H9 (cell line): ENCODE results near the gene CCDC149. TPM values are rescaled to one million over a fixed set of nuclear protein-coding genes. Genes with fewer than 3 reads are reported as not detected.

Experiments
- DNase-seq: peaks from one replicate; pipeline ENCODE4 v3.0.0-alpha.2; 2017
- H2AFZ ChIP-seq: one replicate; pipeline ENCODE4 v1.6.1; 2013; ENCODE audit warnings: mild to moderate bottlenecking, low read length, control low read depth, moderate library complexity
- H2AK5ac ChIP-seq: 2 replicates; pipeline ENCODE4 v1.6.1; 2013; ENCODE audit warnings: low read length, control low read depth, mixed read lengths; ENCODE audit not compliant: insufficient read length
- H2BK120ac ChIP-seq: one replicate; pipeline ENCODE4 v1.6.1; 2013; ENCODE audit warnings: low read depth, mild to moderate bottlenecking, low read length, control low read depth, inconsistent platforms; ENCODE audit not compliant: poor library complexity, severe bottlenecking
- H2BK12ac ChIP-seq: 2 replicates; pipeline ENCODE4 v1.6.1; 2013; ENCODE audit warnings: low read length, control low read depth, mixed read lengths, low read depth; ENCODE audit not compliant: insufficient read length
- H2BK15ac ChIP-seq: 2 replicates; pipeline ENCODE4 v1.6.1; 2013; ENCODE audit warnings: low read depth, low read length, control low read depth
- H2BK20ac ChIP-seq: one replicate; pipeline ENCODE4 v1.6.1; 2013; ENCODE audit warnings: low read depth, mild to moderate bottlenecking, low read length, control low read depth, inconsistent platforms; ENCODE audit not compliant: poor library complexity, severe bottlenecking
- H2BK5ac ChIP-seq: 2 replicates; pipeline ENCODE4 v1.6.1; 2013; ENCODE audit warnings: low read length, control low read depth, mixed read lengths; ENCODE audit not compliant: insufficient read length
- H3K14ac ChIP-seq: 2 replicates; pipeline ENCODE4 v1.6.1; 2013; ENCODE audit warnings: low read length, control low read depth; ENCODE audit not compliant: insufficient read depth
- H3K18ac ChIP-seq: 2 replicates; pipeline ENCODE4 v1.6.1; 2013; ENCODE audit warnings: low read depth, mild to moderate bottlenecking, mixed read lengths, low read length, control low read depth; ENCODE audit not compliant: insufficient read length
- H3K23ac ChIP-seq: 2 replicates; pipeline ENCODE4 v1.6.1; 2013; ENCODE audit warnings: low read length, control low read depth, mixed read lengths, low read depth; ENCODE audit not compliant: insufficient read length
- H3K23me2 ChIP-seq: 2 replicates; pipeline ENCODE4 v1.6.1; 2013; ENCODE audit warnings: low read depth, mild to moderate bottlenecking, mixed read lengths, low read length, control low read depth; ENCODE audit not compliant: insufficient read length, poor library complexity, severe bottlenecking
- H3K27ac ChIP-seq: 2 replicates; pipeline ENCODE4 v1.5.1; 2013; ENCODE audit warnings: low read length, control low read depth, mixed read lengths, low read depth; ENCODE audit not compliant: insufficient read length
- H3K27me3 ChIP-seq: 2 replicates; pipeline ENCODE4 v1.6.1; 2013; ENCODE audit warnings: low read length, control low read depth, inconsistent platforms; ENCODE audit not compliant: insufficient read depth
- H3K4ac ChIP-seq: 2 replicates; pipeline ENCODE4 v1.6.1; 2013; ENCODE audit warnings: low read depth, mild to moderate bottlenecking, control low read depth, inconsistent platforms, low read length, moderate library complexity
- H3K4me1 ChIP-seq: 2 replicates; pipeline ENCODE4 v1.6.1; 2013; ENCODE audit warnings: low read length, control low read depth, inconsistent platforms; ENCODE audit not compliant: insufficient read depth
- H3K4me2 ChIP-seq: 2 replicates; pipeline ENCODE4 v1.6.1; 2013; ENCODE audit warnings: low read length, control low read depth, mixed read lengths; ENCODE audit not compliant: insufficient read length, insufficient read depth
- H3K56ac ChIP-seq: 2 replicates; pipeline ENCODE4 v1.6.1; 2013; ENCODE audit warnings: low read depth, mild to moderate bottlenecking, mixed read lengths, low read length, control low read depth; ENCODE audit not compliant: insufficient read length
- H3K79me1 ChIP-seq: 2 replicates; pipeline ENCODE4 v1.6.1; 2013; ENCODE audit warnings: low read depth, mild to moderate bottlenecking, moderate library complexity, low read length, control low read depth, inconsistent platforms; ENCODE audit not compliant: insufficient read depth, poor library complexity, severe bottlenecking
- H3K79me2 ChIP-seq: 2 replicates; pipeline ENCODE4 v1.6.1; 2013; ENCODE audit warnings: low read length, control low read depth, inconsistent platforms; ENCODE audit not compliant: insufficient read depth
- H3K9ac ChIP-seq: 2 replicates; pipeline ENCODE4 v1.6.1; 2013; ENCODE audit warnings: low read length, control low read depth, mixed read lengths; ENCODE audit not compliant: insufficient read length; ENCODE audit errors: extremely low read depth
- H3K9me3 ChIP-seq: one replicate; pipeline ENCODE4 v1.6.1; 2013; ENCODE audit warnings: low read depth, low read length, inconsistent platforms; ENCODE audit not compliant: control insufficient read depth
- H3T11ph ChIP-seq: one replicate; pipeline ENCODE4 v1.6.1; 2013; ENCODE audit warnings: mild to moderate bottlenecking, low read length, control low read depth, inconsistent platforms
- H4K20me1 ChIP-seq: one replicate; pipeline ENCODE4 v1.6.1; 2013; ENCODE audit not compliant: control insufficient read depth, insufficient read length, insufficient read depth
- H4K5ac ChIP-seq: 2 replicates; pipeline ENCODE4 v1.6.1; 2013; ENCODE audit warnings: low read depth, mild to moderate bottlenecking, mixed read lengths, low read length, control low read depth; ENCODE audit not compliant: insufficient read length
- H4K8ac ChIP-seq: replicated peaks from 2 replicates; pipeline ENCODE4 v1.6.1; 2013; ENCODE audit warnings: low read length, control low read depth, mixed read lengths, low read depth; ENCODE audit not compliant: insufficient read length
- H4K91ac ChIP-seq: 2 replicates; pipeline ENCODE4 v1.6.1; 2013; ENCODE audit warnings: low read depth, mild to moderate bottlenecking, moderate library complexity, mixed read lengths, low read length, control low read depth; ENCODE audit not compliant: insufficient read length
- H3K27ac Mint-ChIP-seq, 3 experiments: 2 replicates in 2 of 3; 3 replicates in 1 of 3; pipeline ENCODE4 v1.8.0; 2020 to 2021; ENCODE audit warnings: mixed read lengths in 3 of 3, mild to moderate bottlenecking in 1 of 3, moderate library complexity in 1 of 3
- H3K27me3 Mint-ChIP-seq: 2 replicates; pipeline ENCODE4 v1.8.0; 2021; ENCODE audit warnings: low read depth, mild to moderate bottlenecking, moderate library complexity, mixed read lengths
- H3K36me3 Mint-ChIP-seq, 3 experiments: 2 replicates in 2 of 3; 3 replicates in 1 of 3; pipeline ENCODE4 v1.8.0; 2020 to 2021; ENCODE audit warnings: low read depth in 3 of 3, mixed read lengths in 3 of 3; ENCODE audit not compliant: insufficient read depth in 1 of 3
- H3K4me1 Mint-ChIP-seq, 2 experiments: 2 replicates each; pipeline ENCODE4 v1.8.0; 2020; ENCODE audit warnings: mixed read lengths in 2 of 2
- H3K4me3 Mint-ChIP-seq, 2 experiments: 2 replicates in 1 of 2; 3 replicates in 1 of 2; pipeline ENCODE4 v1.8.0; 2020 to 2021; ENCODE audit warnings: mild to moderate bottlenecking in 2 of 2, mixed read lengths in 2 of 2, moderate library complexity in 1 of 2
- H3K9me3 Mint-ChIP-seq, 2 experiments: 2 replicates in 1 of 2; 3 replicates in 1 of 2; pipeline ENCODE4 v1.8.0; 2020; ENCODE audit warnings: mild to moderate bottlenecking in 2 of 2, mixed read lengths in 2 of 2, moderate library complexity in 1 of 2
- WGBS: extraction: QIAGEN DNeasy Blood & Tissue Kit; methylation state at CpG from one replicate; pipeline ENCODE4 v1.1.7; 2013; ENCODE audit warnings: missing lambda C conversion rate, low lambda C conversion rate, mixed read lengths; ENCODE audit not compliant: insufficient read length; ENCODE audit errors: extremely low coverage; 5-methylcytosine and 5-hydroxymethylcytosine counted together
- total RNA-seq: library from RNA; stranded (reverse); gene quantifications from 2 replicates; pipeline ENCODE4 v1.2.1, GENCODE V29; 2021
- TF ChIP-seq, protein P1 (sequence below): fragments of 200-600 bp; sonication (generic); conservative IDR thresholded peaks from 3 replicates; pipeline ENCODE4 v1.8.0; 2021; ENCODE audit warnings: antibody characterized with exemption, mild to moderate bottlenecking

The CCDC149 gene
- total RNA-seq, 1 experiment from 2014 or later, result 4.5 TPM

GRCh38 chr4:24897639-24898038, 15.2 kb downstream of the CCDC149 start:
- no peak overlapping the region for H3K27ac ChIP-seq
- Mint-ChIP-seq H3K4me3 (no peak overlapping the region), H3K4me1 (peaks cover 4 to 12% of the 10 kb centered on the region in 2 experiments; a peak in 3 of 4 replicates), H3K36me3 (no peaks in the 10 kb centered on the region), H3K27ac (no peak overlapping the region), H3K9me3 (no peaks in the 10 kb centered on the region), H3K27me3 (no peaks in the 10 kb centered on the region)
- peaks cover 3% of the 10 kb centered on the region; the same call in 1 of the 2 replicates for H3K4me1 ChIP-seq
- no peaks in the 10 kb centered on the region for H3K23me2 ChIP-seq
- no peak overlapping the region for H3K4me2 ChIP-seq
- no peak overlapping the region for H3T11ph ChIP-seq
- no peaks in the 10 kb centered on the region for H3K79me2 ChIP-seq
- H2BK15ac ChIP-seq, result no peak overlapping the region
- H3K14ac ChIP-seq, result no peak overlapping the region
- no peak overlapping the region for H2BK12ac ChIP-seq
- no peak overlapping the region for H3K56ac ChIP-seq
- no peak overlapping the region for H2BK120ac ChIP-seq
- H3K4ac ChIP-seq, result no peak overlapping the region
- TF ChIP-seq, protein P1, sequence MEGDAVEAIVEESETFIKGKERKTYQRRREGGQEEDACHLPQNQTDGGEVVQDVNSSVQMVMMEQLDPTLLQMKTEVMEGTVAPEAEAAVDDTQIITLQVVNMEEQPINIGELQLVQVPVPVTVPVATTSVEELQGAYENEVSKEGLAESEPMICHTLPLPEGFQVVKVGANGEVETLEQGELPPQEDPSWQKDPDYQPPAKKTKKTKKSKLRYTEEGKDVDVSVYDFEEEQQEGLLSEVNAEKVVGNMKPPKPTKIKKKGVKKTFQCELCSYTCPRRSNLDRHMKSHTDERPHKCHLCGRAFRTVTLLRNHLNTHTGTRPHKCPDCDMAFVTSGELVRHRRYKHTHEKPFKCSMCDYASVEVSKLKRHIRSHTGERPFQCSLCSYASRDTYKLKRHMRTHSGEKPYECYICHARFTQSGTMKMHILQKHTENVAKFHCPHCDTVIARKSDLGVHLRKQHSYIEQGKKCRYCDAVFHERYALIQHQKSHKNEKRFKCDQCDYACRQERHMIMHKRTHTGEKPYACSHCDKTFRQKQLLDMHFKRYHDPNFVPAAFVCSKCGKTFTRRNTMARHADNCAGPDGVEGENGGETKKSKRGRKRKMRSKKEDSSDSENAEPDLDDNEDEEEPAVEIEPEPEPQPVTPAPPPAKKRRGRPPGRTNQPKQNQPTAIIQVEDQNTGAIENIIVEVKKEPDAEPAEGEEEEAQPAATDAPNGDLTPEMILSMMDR, result no peak
- H2BK20ac ChIP-seq, result no peak overlapping the region
- no peak overlapping the region for H3K23ac ChIP-seq
- H3K27me3 ChIP-seq, result no peaks in the 10 kb centered on the region
- no peak overlapping the region for H3K9ac ChIP-seq
- no peak overlapping the region for H2BK5ac ChIP-seq
- H3K9me3 ChIP-seq, result no peaks in the 10 kb centered on the region
- no peak overlapping the region for H4K91ac ChIP-seq
- no peak overlapping the region for H4K5ac ChIP-seq
- DNase-seq, result no peak
- H2AFZ ChIP-seq, result no peak overlapping the region
- H2AK5ac ChIP-seq, result no peak overlapping the region
- H3K18ac ChIP-seq, result no peak overlapping the region
- H4K8ac ChIP-seq, result no peak overlapping the region
- no CpG with 5 or more reads among the region's 6 CpGs for WGBS
- H4K20me1 ChIP-seq, result no peaks in the 10 kb centered on the region
- H3K79me1 ChIP-seq, result no peaks in the 10 kb centered on the region
